SK-N-SH treated with all-trans-retinoic acid at 6 μM for 48 hours (cell line): ENCODE data around the gene TCFL5.

ENCODE experiments used
- ATAC-seq: fragments of 200-7000 bp; cut with Tn5 transposase; 3 replicates; pipeline ENCODE4 v1.9.1; 2020; ENCODE audit warnings: mild to moderate bottlenecking, moderate library complexity
- ARNTL ChIP-seq: fragments of 450-650 bp; formaldehyde crosslinking; IDR thresholded peaks from 2 replicates; pipeline ENCODE4 v1.5.0; 2020; ENCODE audit warnings: low read depth, mild to moderate bottlenecking, moderate library complexity, borderline replicate concordance
- BACH2 ChIP-seq: fragments of 250-450 bp; sonication (Bioruptor Pico); IDR thresholded peaks from 2 replicates; pipeline ENCODE4 v1.9.0; 2021; ENCODE audit warnings: mild to moderate bottlenecking, borderline replicate concordance
- CSDC2 ChIP-seq: fragments of 250-450 bp; sonication (Bioruptor Pico); IDR thresholded peaks from 2 replicates; pipeline ENCODE4 v1.5.0; 2020; ENCODE audit warnings: mild to moderate bottlenecking, moderate library complexity
- ESRRG ChIP-seq: fragments of 250-450 bp; sonication (Bioruptor Pico); IDR thresholded peaks from 2 replicates; pipeline ENCODE4 v1.6.1; 2021; ENCODE audit warnings: mild to moderate bottlenecking
- GLIS3 ChIP-seq: fragments of 250-450 bp; sonication (Bioruptor Pico); IDR thresholded peaks from 2 replicates; pipeline ENCODE4 v1.5.0; 2020; ENCODE audit warnings: mild to moderate bottlenecking, moderate library complexity
- ISL1 ChIP-seq: fragments of 250-450 bp; sonication (Bioruptor Pico); IDR thresholded peaks from 2 replicates; pipeline ENCODE4 v2.1.2; 2022; ENCODE audit warnings: mild to moderate bottlenecking, moderate library complexity
- OSR1 ChIP-seq: fragments of 250-450 bp; sonication (Bioruptor Pico); IDR thresholded peaks from 2 replicates; pipeline ENCODE4 v1.8.0; 2022; ENCODE audit warnings: moderate library complexity, mild to moderate bottlenecking, inconsistent platforms
- PPARA ChIP-seq: fragments of 250-450 bp; sonication (Bioruptor Pico); IDR thresholded peaks from 2 replicates; pipeline ENCODE4 v1.5.0; 2020; ENCODE audit warnings: mild to moderate bottlenecking, borderline replicate concordance
- TCF4 ChIP-seq: fragments of 250-450 bp; sonication (Bioruptor Pico); IDR thresholded peaks from 2 replicates; pipeline ENCODE4 v1.8.0; 2021; ENCODE audit warnings: mild to moderate bottlenecking, moderate library complexity, borderline replicate concordance
- TOX ChIP-seq: fragments of 250-450 bp; sonication (Bioruptor Pico); IDR thresholded peaks from 2 replicates; pipeline ENCODE4 v1.8.0; 2021; ENCODE audit warnings: mild to moderate bottlenecking, moderate library complexity, borderline replicate concordance
- ZFP3 ChIP-seq: fragments of 250-450 bp; sonication (Bioruptor Pico); IDR thresholded peaks from 2 replicates; pipeline ENCODE4 v1.5.0; 2020; ENCODE audit warnings: mild to moderate bottlenecking, moderate library complexity
- ZFP30 ChIP-seq: fragments of 450-650 bp; formaldehyde crosslinking; IDR thresholded peaks from 2 replicates; pipeline ENCODE4 v1.5.0; 2022; ENCODE audit warnings: mild to moderate bottlenecking, moderate library complexity
- ZNF565 ChIP-seq: fragments of 450-650 bp; formaldehyde crosslinking; conservative IDR thresholded peaks from 2 replicates; pipeline ENCODE4 v1.5.0; 2020; ENCODE audit warnings: low read depth, mild to moderate bottlenecking, moderate library complexity
- ZNF70 ChIP-seq: fragments of 450-650 bp; formaldehyde crosslinking; IDR thresholded peaks from 2 replicates; pipeline ENCODE4 v1.5.0; 2020; ENCODE audit warnings: mild to moderate bottlenecking, moderate library complexity
- ZNF8 ChIP-seq: fragments of 450-650 bp; formaldehyde crosslinking; IDR thresholded peaks from 2 replicates; pipeline ENCODE4 v1.5.0; 2020; ENCODE audit warnings: mild to moderate bottlenecking, moderate library complexity
- TF ChIP-seq, protein P1 (sequence below): fragments of 250-450 bp; sonication (Bioruptor Pico); IDR thresholded peaks from 2 replicates; pipeline ENCODE4 v1.5.1; 2020; ENCODE audit warnings: low read depth, mild to moderate bottlenecking, moderate library complexity
- TF ChIP-seq, protein P2 (sequence below): fragments of 250-450 bp; sonication (Bioruptor Pico); IDR thresholded peaks from 2 replicates; pipeline ENCODE4 v1.5.1; 2021; ENCODE audit warnings: mild to moderate bottlenecking, moderate library complexity
- TF ChIP-seq, protein P3 (sequence below): fragments of 250-450 bp; sonication (Bioruptor Pico); IDR thresholded peaks from 2 replicates; pipeline ENCODE4 v1.5.0; 2020; ENCODE audit warnings: mild to moderate bottlenecking, moderate library complexity
- TF ChIP-seq, protein P4 (sequence below): fragments of 250-450 bp; sonication (Bioruptor Pico); IDR thresholded peaks from 2 replicates; pipeline ENCODE4 v1.8.0; 2021; ENCODE audit warnings: low read depth, mild to moderate bottlenecking, moderate library complexity, borderline replicate concordance

The TCFL5 gene

DNA sequence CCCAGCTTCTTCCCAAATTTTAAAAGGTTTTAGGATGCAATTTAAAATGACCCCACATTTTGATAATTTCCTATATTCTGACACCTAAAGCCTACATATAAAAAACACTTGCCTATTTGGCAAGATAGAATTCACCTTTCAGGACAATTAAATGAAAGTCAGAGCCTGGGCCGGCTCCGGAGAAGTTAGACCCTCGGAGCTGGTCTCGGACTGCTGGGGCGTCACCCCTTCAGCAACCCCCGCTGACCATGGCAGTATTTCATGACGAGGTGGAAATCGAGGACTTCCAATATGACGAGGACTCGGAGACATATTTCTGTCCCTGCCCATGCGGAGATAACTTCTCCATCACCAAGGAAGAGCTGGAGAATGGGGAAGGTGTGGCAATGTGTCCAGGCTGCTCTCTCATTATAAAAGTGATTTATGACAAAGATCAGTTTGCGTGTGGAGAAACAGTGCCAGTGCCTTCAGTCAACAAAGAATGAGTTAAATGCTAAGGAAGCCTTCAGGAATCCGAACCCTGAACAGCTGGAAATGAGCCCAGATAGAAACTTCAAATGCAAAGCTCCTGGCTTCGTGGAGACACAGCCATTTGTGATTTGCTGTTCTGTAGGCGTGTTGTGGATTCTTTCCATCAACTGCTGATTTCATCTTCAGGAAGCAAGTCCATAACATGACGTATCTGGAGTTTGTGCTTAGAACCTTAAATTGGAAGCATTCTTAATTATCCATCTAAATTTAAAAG lies 16.0 kb downstream of the TCFL5 start (continued):
- TF ChIP-seq, protein P1, sequence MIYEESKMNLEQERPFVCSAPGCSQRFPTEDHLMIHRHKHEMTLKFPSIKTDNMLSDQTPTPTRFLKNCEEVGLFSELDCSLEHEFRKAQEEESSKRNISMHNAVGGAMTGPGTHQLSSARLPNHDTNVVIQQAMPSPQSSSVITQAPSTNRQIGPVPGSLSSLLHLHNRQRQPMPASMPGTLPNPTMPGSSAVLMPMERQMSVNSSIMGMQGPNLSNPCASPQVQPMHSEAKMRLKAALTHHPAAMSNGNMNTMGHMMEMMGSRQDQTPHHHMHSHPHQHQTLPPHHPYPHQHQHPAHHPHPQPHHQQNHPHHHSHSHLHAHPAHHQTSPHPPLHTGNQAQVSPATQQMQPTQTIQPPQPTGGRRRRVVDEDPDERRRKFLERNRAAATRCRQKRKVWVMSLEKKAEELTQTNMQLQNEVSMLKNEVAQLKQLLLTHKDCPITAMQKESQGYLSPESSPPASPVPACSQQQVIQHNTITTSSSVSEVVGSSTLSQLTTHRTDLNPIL (CRISPR knock-in tag): no peak

DNA sequence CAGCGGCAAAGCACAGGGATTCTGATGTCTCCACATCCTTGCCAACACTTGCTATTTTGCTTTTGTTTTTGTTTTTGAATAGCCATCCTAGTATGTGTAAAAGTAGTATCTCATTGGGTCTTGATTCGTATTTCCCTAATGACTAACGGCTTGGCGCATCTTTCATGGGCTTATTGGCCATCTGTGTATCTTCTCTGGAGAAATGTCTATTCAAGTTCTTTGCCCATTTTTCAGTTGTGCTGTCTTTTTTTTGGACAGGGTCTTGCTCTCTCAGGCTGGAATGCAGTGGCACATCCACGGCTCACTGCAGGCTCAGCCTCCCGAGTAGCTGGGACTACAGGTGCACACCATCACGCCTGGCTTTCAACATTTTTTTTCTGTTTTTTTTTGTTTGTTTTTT lies 17.4 kb downstream of the TCFL5 start:
- ATAC-seq: no peak

DNA sequence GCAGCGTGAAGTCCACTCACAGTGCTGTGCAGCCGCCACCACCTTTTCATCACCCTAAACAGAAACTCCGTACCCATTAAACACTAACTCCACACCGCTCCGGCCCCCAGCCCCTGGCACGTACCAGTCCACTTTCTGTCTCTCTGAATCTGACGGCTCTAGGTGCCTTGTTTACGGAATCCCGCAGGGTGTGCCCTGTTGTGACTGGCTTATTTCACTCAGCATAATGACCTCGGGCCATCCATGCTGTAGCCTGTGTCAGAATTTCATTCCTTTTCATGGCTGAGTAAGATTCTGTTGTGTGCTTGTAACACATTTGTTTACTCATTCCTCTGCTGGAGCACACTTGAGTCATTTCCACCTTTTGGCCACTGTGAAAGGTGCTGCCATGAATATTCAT lies 18.0 kb downstream of the TCFL5 start:
- no peak for TF ChIP-seq ISL1 (CRISPR knock-in tag)
- no peak for TF ChIP-seq TCF4 (CRISPR knock-in tag)
- no peak for TF ChIP-seq ZNF70
- TF ChIP-seq, protein P2, sequence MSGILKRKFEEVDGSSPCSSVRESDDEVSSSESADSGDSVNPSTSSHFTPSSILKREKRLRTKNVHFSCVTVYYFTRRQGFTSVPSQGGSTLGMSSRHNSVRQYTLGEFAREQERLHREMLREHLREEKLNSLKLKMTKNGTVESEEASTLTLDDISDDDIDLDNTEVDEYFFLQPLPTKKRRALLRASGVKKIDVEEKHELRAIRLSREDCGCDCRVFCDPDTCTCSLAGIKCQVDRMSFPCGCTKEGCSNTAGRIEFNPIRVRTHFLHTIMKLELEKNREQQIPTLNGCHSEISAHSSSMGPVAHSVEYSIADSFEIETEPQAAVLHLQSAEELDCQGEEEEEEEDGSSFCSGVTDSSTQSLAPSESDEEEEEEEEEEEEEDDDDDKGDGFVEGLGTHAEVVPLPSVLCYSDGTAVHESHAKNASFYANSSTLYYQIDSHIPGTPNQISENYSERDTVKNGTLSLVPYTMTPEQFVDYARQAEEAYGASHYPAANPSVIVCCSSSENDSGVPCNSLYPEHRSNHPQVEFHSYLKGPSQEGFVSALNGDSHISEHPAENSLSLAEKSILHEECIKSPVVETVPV (CRISPR knock-in tag): no peak
- no peak for TF ChIP-seq PPARA
- no peak for TF ChIP-seq GLIS3 (CRISPR knock-in tag)
- TF ChIP-seq ARNTL (CRISPR knock-in tag): no peak
- TF ChIP-seq ZFP30: no peak
- TF ChIP-seq ZFP3 (CRISPR knock-in tag): no peak
- no peak for TF ChIP-seq ZNF565
- no peak for TF ChIP-seq BACH2
- no peak for TF ChIP-seq OSR1 (CRISPR knock-in tag)
- no peak for TF ChIP-seq ZNF8 (CRISPR knock-in tag)
- TF ChIP-seq, protein P3, sequence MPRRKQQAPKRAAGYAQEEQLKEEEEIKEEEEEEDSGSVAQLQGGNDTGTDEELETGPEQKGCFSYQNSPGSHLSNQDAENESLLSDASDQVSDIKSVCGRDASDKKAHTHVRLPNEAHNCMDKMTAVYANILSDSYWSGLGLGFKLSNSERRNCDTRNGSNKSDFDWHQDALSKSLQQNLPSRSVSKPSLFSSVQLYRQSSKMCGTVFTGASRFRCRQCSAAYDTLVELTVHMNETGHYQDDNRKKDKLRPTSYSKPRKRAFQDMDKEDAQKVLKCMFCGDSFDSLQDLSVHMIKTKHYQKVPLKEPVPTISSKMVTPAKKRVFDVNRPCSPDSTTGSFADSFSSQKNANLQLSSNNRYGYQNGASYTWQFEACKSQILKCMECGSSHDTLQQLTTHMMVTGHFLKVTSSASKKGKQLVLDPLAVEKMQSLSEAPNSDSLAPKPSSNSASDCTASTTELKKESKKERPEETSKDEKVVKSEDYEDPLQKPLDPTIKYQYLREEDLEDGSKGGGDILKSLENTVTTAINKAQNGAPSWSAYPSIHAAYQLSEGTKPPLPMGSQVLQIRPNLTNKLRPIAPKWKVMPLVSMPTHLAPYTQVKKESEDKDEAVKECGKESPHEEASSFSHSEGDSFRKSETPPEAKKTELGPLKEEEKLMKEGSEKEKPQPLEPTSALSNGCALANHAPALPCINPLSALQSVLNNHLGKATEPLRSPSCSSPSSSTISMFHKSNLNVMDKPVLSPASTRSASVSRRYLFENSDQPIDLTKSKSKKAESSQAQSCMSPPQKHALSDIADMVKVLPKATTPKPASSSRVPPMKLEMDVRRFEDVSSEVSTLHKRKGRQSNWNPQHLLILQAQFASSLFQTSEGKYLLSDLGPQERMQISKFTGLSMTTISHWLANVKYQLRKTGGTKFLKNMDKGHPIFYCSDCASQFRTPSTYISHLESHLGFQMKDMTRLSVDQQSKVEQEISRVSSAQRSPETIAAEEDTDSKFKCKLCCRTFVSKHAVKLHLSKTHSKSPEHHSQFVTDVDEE (CRISPR knock-in tag): no peak
- TF ChIP-seq CSDC2: no peak
- no peak for ATAC-seq

More for the DNA sequence above, 17.4 kb downstream of the TCFL5 start:
- TF ChIP-seq PPARA: no peak
- no peak for TF ChIP-seq OSR1 (CRISPR knock-in tag)
- TF ChIP-seq ESRRG (CRISPR knock-in tag): no peak
- TF ChIP-seq BACH2: no peak
- no peak for TF ChIP-seq ZFP3 (CRISPR knock-in tag)
- no peak for TF ChIP-seq TOX (CRISPR knock-in tag)
- no peak for TF ChIP-seq CSDC2
- TF ChIP-seq, protein P4, sequence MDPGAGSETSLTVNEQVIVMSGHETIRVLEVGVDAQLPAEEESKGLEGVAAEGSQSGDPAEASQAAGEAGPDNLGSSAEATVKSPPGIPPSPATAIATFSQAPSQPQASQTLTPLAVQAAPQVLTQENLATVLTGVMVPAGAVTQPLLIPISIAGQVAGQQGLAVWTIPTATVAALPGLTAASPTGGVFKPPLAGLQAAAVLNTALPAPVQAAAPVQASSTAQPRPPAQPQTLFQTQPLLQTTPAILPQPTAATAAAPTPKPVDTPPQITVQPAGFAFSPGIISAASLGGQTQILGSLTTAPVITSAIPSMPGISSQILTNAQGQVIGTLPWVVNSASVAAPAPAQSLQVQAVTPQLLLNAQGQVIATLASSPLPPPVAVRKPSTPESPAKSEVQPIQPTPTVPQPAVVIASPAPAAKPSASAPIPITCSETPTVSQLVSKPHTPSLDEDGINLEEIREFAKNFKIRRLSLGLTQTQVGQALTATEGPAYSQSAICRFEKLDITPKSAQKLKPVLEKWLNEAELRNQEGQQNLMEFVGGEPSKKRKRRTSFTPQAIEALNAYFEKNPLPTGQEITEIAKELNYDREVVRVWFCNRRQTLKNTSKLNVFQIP: no peak
- TF ChIP-seq, protein P1 (CRISPR knock-in tag): no peak
- TF ChIP-seq ZFP30: no peak
- no peak for TF ChIP-seq ZNF565
- TF ChIP-seq, protein P2 (CRISPR knock-in tag): no peak
